Measurements from ENCODE around the gene ANKMY1. TPM values are rescaled to one million over a fixed set of nuclear protein-coding genes. Genes with fewer than 3 reads are reported as not detected.

Gene ANKMY1
- total RNA-seq, 1 donor from 2014 or later, result 7.6 TPM

- no peak for DNase-seq
These were observed 37.0 kb upstream of the ANKMY1 start for GRCh38 chr2:240594511-240595380.

GRCh38 chr2:240593703-240594451 lies 36.1 kb upstream of the ANKMY1 start:
- no peak for DNase-seq

DNA sequence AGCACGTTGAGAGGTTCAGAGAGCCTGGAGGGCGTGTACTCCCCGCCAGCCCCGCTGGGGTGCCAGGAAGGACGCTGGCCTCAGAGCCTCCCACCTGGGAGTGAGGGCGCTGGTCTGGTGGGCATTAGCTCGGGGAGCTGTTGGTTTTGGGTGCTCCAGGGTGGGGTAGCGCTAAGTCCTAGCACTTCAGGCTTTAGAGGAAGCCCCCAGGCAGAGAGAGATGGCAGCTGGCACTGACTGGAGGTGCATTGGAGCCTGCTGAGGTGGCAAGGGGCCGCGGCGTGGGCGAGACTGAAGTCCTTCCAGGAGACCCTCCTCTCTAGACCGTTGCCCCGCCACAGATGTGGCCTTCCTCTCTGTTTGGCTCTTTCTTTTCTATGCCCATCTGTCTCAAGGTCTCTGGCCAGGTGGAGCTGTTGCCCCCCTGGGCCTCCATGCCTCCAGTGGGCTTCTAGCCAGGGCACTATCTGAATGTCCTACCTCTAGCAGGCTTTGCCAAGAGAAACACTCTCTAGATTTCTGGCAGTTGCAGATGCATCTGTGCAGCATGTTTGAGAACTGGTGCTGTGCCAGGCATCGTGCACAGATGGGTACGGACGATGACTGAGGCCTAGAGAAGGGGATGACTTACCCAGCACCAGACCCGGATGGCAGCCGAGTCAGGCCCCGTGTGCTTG lies 35.4 kb upstream of the ANKMY1 start:
- no peak for DNase-seq

DNA sequence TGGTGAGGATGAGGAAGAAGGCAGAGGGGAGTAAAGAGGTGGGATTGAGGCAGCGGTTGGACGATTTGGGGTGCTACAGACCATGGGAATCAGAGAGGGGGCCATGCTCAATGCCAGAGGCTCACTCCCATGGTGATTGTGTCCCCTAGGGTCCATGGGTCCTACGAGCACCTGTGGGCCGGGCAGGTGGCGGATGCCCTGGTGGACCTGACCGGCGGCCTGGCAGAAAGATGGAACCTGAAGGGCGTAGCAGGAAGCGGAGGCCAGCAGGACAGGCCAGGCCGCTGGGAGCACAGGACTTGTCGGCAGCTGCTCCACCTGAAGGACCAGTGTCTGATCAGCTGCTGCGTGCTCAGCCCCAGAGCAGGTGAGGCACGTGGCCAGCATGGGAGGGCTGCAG lies 34.0 kb upstream of the ANKMY1 start:
- no peak for DNase-seq

DNA sequence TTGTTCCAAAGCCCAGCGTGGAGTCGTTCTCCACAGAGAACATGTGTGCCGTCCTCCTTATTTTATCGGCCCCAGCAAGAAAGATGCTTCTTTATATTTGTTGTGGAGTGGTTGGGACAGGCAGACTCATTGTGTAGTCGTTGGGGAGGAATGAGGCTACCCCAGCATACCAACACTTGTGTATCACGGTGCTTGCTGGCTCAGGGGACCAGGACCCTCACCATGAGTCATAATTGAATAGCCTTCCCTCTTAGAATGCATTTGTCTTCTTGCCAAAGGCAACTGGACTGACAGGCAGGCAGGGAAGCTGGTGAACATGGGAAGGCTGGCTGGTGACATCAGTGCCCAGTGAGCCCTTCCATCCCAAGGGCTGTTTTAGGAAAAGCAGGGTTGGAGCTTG lies 33.4 kb upstream of the ANKMY1 start:
- DNase-seq, result no peak

GRCh38 chr2:240590681-240591111 lies 32.9 kb upstream of the ANKMY1 start:
- DNase-seq, result no peak

GRCh38 chr2:240589850-240590525 lies 32.2 kb upstream of the ANKMY1 start:
- DNase-seq, result no peak

- DNase-seq, result no peak
These were observed 31.6 kb upstream of the ANKMY1 start for GRCh38 chr2:240589375-240589774.

DNA sequence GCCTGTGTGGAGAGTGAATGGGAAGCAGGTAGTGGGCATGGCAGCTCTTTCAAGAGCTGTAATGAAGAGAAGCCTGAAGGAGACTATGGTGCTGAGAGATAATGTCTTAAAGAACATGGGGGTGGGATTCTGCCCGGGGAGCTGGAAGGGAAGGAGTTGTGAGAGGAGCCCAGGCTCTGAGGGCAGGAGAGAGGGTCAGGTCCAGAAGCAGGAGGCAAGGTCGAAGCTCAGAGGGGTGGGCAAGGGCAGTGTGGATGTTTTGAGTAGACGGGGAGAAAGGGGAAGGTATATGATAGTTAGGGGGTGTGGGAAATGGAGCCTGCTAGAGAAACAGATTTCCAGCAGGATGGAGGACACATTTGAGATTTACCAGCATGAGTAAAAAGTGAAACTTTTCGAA lies 30.9 kb upstream of the ANKMY1 start:
- no peak for DNase-seq

GRCh38 chr2:240588006-240588655 lies 30.3 kb upstream of the ANKMY1 start:
- no peak for DNase-seq

DNA sequence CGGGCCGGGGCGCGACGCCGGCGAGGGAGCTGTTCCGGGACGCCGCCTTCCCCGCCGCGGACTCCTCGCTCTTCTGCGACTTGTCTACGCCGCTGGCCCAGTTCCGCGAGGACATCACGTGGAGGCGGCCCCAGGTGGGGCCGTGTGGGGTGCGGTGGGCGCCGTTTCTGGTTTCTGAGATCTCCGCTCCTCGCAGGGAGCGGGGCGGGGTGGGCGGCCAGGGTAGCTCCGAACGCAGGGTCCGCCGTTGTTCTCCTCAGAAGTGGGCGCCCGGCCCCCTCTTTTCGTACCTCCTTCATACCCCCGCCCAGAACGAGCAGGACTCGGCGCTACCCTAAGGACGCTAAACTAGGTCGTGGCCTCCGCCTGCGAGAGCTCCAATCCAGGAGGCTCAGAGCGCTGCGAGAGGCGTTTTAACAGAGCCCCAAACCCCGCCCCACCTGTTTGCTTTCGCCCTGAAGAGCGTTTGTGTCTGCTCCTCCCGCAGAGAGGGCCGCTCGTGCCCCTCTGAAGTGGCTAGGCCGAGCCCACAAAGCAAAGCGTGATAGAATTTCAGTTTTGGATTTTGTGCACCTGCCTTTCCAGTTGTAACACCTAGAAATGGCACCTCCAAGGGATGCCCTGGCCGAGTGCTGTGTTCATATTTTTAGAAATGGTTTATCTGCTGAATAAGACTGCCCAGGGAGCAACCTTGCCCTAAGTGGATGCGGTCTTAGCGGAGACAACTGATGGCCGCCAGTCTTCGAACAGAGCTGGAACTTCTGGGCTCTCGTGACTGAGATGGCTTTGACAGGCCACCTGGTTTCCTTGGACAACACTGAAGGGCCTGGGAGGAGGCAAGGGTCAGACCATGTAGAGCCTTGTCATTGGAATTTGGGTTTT lies 29.4 kb upstream of the ANKMY1 start:
- no peak for DNase-seq

- DNase-seq, result peak; percentile 94
These were observed 28.6 kb upstream of the ANKMY1 start, which contains the start of gene CAPN10 for GRCh38 chr2:240586198-240586918. CAPN10 (plus strand) TSS chr2:240586734; CDS start chr2:240586912, 178 bp downstream.

- no peak for DNase-seq
These were observed 28.0 kb upstream of the ANKMY1 start for GRCh38 chr2:240585681-240586197.

DNA sequence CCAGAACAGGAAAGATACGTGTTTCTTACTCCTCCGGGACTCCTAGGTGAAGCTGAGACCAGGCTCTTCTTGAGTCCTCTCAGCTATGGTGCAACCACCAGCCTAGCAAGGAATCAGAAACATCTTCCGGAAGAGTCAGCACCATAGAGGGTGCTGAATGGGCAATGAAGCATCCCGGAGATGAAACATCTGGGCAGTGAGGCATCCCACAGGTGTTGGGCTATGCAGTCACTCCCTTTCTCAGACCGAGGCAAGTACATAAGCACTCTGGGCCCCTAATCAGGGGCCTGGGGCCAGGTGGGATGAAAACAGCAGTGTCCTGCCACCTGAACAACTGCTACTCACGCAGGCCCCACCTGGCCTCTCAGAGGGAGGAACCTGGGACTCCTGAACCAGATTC lies 27.3 kb upstream of the ANKMY1 start:
- no peak for DNase-seq

GRCh38 chr2:240584486-240585031 lies 26.8 kb upstream of the ANKMY1 start:
- DNase-seq, result no peak

- DNase-seq, result no peak
These were observed 26.0 kb upstream of the ANKMY1 start for GRCh38 chr2:240583774-240584173.

DNA sequence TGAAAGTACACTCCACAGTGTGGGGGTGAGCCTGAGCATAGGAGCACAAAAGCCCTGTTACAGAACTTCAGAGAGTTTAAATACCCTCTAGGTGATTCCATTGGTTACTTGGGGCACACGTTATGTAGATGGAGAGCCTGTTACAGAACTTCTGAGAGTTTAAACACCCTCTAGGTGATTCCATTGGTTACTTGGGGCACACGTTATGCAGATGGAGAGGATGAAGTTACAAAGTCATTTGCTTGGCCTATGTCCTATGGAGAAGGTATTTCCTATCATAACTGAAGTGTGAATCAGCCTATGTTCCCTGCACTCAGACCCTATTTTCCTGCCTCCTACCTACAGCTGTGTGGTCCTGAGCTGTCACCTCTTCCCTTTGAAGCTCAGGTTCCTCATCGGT lies 25.0 kb upstream of the ANKMY1 start:
- no peak for DNase-seq

GRCh38 chr2:240581811-240582210 lies 24.0 kb upstream of the ANKMY1 start:
- no peak for DNase-seq
